Activated CD4-positive, alpha-beta T cell treated with anti-CD3 and anti-CD28 coated beads, Interleukin-2, amount 10 ng/mL, durations not matched to agents 7 days and 5 days (primary cell): ENCODE data around the gene SAMD4A. TPM values are rescaled to one million over a fixed set of nuclear protein-coding genes. Genes with fewer than 3 reads are reported as not detected.

Source experiments
- CTCF ChIA-PET: fragments of 350-600 bp; sonication (Branson Sonifier 250); formaldehyde crosslinking; loops from one replicate; lab custom pipeline; 2021; ENCODE audit warnings: antibody characterized with exemption; lab: Charles Lee
- POLR2A ChIA-PET: fragments of 350-600 bp; sonication (Branson Sonifier 250); formaldehyde crosslinking; loops from one replicate; lab custom pipeline; 2021; ENCODE audit warnings: antibody characterized with exemption; lab: Charles Lee
- DNase-seq: peaks from one replicate; pipeline ENCODE4 v3.0.0-alpha.2; 2020
- H3K27ac Mint-ChIP-seq: one replicate; pipeline ENCODE4 v1.8.0; 2021; ENCODE audit warnings: mild to moderate bottlenecking, moderate library complexity, mixed read lengths
- H3K27me3 Mint-ChIP-seq: one replicate; pipeline ENCODE4 v1.8.0; 2021; ENCODE audit warnings: mixed read lengths
- H3K36me3 Mint-ChIP-seq: one replicate; pipeline ENCODE4 v1.8.0; 2021; ENCODE audit warnings: low read depth, mixed read lengths
- H3K4me1 Mint-ChIP-seq: one replicate; pipeline ENCODE4 v1.8.0; 2021; ENCODE audit warnings: mixed read lengths
- H3K4me3 Mint-ChIP-seq: one replicate; pipeline ENCODE4 v1.8.0; 2021; ENCODE audit warnings: mild to moderate bottlenecking, moderate library complexity, mixed read lengths
- H3K9me3 Mint-ChIP-seq: one replicate; pipeline ENCODE4 v1.8.0; 2021; ENCODE audit warnings: mixed read lengths
- total RNA-seq, 2 experiments: library from RNA; stranded (reverse); gene quantifications; one replicate each; pipeline ENCODE4 v1.2.3, GENCODE V29; 2021

The SAMD4A gene
- total RNA-seq, 2 experiments from 2014 or later, result 0.54 to 0.62 TPM

DNA sequence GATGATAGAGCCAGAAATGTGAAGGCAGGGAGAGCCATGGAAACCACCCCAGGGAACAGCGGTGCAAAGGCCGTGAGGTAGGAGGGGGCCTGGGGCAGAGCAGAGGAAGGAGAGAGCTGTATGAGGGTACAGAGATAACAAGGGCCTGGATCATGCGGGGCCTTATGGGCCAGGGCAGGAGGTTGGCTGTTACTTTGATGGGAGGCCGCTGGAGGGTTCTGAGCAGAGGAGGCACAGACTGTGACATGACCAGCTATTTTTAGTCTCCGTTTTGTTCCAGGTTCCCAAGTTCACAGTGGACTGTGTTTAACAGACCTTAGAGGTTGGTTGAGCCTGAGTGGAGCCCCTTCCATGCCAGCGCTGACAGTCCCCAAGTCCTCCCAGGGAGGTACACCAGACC is 217.1 kb downstream of the SAMD4A start:
- CTCF ChIA-PET, result interaction anchor here (1.0 to 4.7 kb wide), 2 partner anchors 10 kb away, joined by 3 to 26 read pairs; no protein-coding TSS in a partner anchor
- no peak for DNase-seq
- H3K4me3 Mint-ChIP-seq, result no peak overlapping the region
- H3K36me3 Mint-ChIP-seq, result no peaks in the 10 kb centered on the region
- peaks cover 20% of the 10 kb centered on the region for H3K4me1 Mint-ChIP-seq
- peak overlapping the region; percentile 68 for H3K27ac Mint-ChIP-seq
- POLR2A ChIA-PET, result no interaction called here
- H3K9me3 Mint-ChIP-seq, result no peaks in the 10 kb centered on the region
- H3K27me3 Mint-ChIP-seq, result peaks cover 3% of the 10 kb centered on the region

DNA sequence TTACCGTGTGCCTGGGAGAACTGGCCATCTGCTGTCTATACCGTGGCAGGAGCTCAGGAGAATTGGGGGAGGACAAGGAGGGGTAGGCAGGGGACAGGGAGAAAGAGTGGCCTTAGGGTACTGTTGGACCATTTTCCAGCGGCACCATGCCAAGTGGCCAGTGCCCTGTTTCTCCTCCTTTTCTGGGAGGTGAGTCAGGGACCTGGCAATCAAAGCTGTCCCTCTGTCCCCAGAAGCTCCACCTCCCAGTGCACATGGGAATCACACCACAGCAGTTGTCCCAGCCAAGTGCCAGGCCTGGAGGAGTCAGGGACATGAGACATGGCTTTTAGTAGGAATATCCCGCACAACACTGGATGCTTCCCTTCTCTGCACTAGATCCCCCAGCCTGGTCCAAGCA is 217.7 kb downstream of the SAMD4A start:
- ChIA-PET POLR2A (no interaction called here), CTCF (interaction anchor here (1.0 to 4.7 kb wide), 4 partner anchors 9 to 220 kb away, joined by 3 to 26 read pairs (median 4); no protein-coding TSS in a partner anchor)
- Mint-ChIP-seq H3K36me3 (no peaks in the 10 kb centered on the region), H3K4me3 (no peak overlapping the region), H3K9me3 (no peaks in the 10 kb centered on the region), H3K4me1 (peaks cover 20% of the 10 kb centered on the region), H3K27me3 (peaks cover 3% of the 10 kb centered on the region), H3K27ac (no peak overlapping the region)
- no peak for DNase-seq

DNA sequence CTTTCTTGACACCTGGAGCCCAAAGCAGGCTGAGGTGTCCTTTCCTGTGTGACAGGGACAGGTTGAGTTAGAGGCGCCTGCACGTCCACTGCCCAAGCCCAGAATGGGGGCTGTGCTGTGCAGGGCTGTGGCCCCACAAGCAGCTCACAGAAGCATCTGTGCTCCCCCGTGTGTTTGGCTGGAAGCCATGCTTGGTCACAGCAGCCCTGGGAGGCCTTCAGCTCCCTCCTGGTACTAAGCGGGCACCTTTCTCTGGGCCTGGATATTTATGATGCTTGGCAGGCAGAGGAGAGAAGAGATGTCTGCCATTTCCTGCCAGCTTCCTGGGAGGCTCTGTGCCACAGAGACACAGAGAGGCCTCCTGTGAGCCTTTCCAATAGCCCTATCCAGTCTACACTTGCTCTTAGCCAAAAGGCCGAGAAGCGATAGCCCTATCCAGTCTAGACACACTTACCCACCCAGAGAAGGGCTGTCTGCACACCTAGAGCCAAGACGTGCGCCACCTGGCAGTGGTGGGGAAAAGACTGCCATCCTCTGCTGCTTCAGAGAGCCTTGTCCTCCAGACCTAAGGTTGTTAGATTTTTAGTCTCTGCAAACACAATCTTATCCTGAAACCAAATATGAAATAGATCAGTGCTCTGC is 218.3 kb downstream of the SAMD4A start:
- Mint-ChIP-seq H3K4me1 (peaks cover 20% of the 10 kb centered on the region), H3K27me3 (peaks cover 3% of the 10 kb centered on the region), H3K36me3 (no peaks in the 10 kb centered on the region), H3K9me3 (no peaks in the 10 kb centered on the region), H3K4me3 (no peak overlapping the region), H3K27ac (peak overlapping the region; percentile 46)
- DNase-seq, result no peak
- ChIA-PET POLR2A (no interaction called here), CTCF (interaction anchor here (0.9 to 4.7 kb wide), 4 partner anchors 11 to 221 kb away, joined by 3 to 26 read pairs (median 4); no protein-coding TSS in a partner anchor)

DNA sequence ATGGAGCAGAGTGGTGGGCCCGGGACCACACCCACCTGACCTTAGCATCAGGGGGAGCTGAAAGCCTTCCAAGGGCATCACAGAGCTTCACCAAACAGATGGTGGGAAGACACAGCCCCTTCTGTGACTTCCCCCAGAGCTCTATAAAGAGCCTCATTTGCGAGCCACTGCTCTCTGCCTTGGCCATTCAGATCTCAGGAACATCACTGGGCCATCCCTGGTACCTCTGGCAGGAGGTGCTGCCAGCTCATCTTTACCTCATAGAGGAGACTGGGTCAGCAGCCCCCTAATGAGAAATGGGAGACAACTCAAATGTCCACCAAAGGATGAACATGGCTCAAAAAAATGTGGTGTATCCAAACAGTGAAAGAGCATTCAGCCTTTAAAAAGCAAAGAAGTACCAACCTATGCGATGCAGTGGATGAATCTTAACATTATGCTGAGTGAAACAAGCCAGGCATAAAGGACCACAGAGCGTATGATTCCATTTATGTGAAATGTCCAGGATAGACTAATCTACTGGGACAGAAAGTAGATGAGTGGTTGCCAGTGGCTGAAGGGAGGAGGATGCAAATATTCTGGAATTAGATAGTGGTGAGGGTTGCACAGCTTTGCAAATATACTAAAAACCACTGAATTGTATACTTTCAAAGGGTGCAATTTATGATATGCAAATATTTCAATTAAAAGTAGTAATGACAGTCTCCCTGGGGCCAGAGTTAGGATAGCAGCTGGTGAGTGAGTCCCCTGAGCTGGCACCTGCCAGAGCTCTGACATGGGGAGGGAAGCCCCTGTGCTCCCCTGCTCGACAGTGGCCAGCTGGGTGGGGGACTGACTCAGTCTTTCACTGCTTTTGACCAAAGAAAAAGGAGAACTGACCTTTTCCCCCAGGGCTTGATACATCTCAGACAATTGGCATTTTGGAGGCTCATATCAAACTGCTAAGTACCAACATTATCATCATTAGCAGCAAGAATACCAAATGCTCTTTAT is 219.1 kb downstream of the SAMD4A start:
- ChIA-PET CTCF (interaction anchor here (0.6 to 4.7 kb wide), 5 partner anchors 12 to 222 kb away, joined by 3 to 26 read pairs (median 3); no protein-coding TSS in a partner anchor), POLR2A (no interaction called here)
- no peak for DNase-seq
- Mint-ChIP-seq H3K27me3 (peaks cover 2% of the 10 kb centered on the region), H3K9me3 (no peaks in the 10 kb centered on the region), H3K4me3 (no peak overlapping the region), H3K27ac (no peak overlapping the region), H3K36me3 (no peaks in the 10 kb centered on the region), H3K4me1 (peaks cover 20% of the 10 kb centered on the region)

DNA sequence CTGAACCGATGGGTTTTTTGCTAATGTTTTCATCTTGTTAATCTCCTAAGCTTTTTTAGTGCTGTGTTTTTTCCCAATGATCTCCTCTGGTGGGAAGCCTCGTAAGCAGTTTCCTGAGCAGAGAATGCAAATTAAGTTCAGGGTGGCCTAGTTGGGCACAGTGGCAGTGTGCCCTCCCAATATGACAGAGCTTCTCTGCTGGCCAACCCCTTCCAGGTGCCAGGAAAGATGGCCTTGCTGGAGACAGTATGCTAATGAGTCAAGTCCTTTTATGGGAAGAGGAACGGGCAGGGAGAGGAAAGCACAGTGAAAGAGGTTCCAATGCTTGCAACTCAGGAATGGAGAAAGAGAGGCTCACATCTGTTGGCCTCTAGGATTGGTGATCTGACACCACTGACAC is 219.9 kb downstream of the SAMD4A start:
- no peak overlapping the region for H3K27ac Mint-ChIP-seq
- H3K27me3 Mint-ChIP-seq, result peaks cover 2% of the 10 kb centered on the region
- no peak overlapping the region for H3K4me3 Mint-ChIP-seq
- DNase-seq, result no peak
- H3K36me3 Mint-ChIP-seq, result no peaks in the 10 kb centered on the region
- peaks cover 20% of the 10 kb centered on the region for H3K4me1 Mint-ChIP-seq
- H3K9me3 Mint-ChIP-seq, result no peaks in the 10 kb centered on the region
- ChIA-PET CTCF (interaction anchor here (0.6 to 1.3 kb wide), 2 partner anchors 10 to 205 kb away, joined by 3 to 4 read pairs; no protein-coding TSS in a partner anchor), POLR2A (no interaction called here)

DNA sequence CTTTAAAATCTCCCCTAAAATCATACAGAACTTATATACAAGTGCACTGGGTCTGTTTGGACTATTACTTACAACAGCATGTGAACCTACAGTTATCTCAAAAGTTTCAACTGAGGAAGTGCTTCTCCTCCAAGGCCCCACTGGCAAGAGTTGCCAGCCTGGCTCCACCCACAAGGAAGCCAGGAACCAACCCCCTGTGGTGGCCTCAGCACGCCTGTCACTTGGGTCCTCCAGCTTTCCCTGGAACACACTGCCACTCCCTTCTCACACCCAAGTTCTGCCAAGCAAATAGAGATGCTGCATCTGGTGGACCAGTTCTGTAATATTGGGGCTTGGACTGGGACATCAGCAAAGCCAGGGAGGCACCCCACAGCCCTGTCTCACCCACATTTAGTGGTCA is 220.3 kb downstream of the SAMD4A start:
- no peak overlapping the region for H3K27ac Mint-ChIP-seq
- DNase-seq, result no peak
- H3K4me3 Mint-ChIP-seq, result no peak overlapping the region
- CTCF ChIA-PET, result interaction anchor here (1.3 kb wide), 1 partner anchor 11 kb away, joined by 4 read pairs; no protein-coding TSS in a partner anchor
- H3K4me1 Mint-ChIP-seq, result peaks cover 19% of the 10 kb centered on the region
- no peaks in the 10 kb centered on the region for H3K9me3 Mint-ChIP-seq
- POLR2A ChIA-PET, result no interaction called here
- H3K36me3 Mint-ChIP-seq, result no peaks in the 10 kb centered on the region
- peaks cover 2% of the 10 kb centered on the region for H3K27me3 Mint-ChIP-seq

DNA sequence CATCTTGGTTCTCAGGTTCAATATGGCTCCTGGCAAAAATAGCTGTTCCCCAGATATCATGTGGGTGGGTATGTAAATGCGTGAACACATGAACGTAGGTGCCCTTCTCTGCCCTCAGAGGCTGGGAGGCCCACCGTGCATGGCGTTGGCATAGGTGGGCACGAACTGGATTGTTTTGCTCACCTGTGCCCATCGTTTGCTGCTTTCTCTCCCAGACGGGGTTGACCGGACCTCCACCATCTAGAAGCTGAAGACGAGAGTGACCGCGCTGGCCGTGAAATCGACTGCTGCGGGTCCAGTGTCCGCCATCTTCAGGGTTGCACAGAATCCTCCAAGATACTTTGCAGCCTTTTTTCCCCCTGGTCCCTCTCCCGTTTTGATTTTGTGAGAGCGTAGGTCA is 221.8 kb downstream of the SAMD4A start:
- Mint-ChIP-seq H3K27ac (no peak overlapping the region), H3K36me3 (no peaks in the 10 kb centered on the region), H3K4me3 (no peak overlapping the region), H3K4me1 (peaks cover 8% of the 10 kb centered on the region), H3K27me3 (peaks cover 2% of the 10 kb centered on the region), H3K9me3 (no peaks in the 10 kb centered on the region)
- POLR2A ChIA-PET, result no interaction called here
- DNase-seq, result no peak
- CTCF ChIA-PET, result interaction anchor here (1.2 to 2.0 kb wide), 3 partner anchors 14 to 41 kb away, joined by 3 to 5 read pairs (median 4); no protein-coding TSS in a partner anchor

DNA sequence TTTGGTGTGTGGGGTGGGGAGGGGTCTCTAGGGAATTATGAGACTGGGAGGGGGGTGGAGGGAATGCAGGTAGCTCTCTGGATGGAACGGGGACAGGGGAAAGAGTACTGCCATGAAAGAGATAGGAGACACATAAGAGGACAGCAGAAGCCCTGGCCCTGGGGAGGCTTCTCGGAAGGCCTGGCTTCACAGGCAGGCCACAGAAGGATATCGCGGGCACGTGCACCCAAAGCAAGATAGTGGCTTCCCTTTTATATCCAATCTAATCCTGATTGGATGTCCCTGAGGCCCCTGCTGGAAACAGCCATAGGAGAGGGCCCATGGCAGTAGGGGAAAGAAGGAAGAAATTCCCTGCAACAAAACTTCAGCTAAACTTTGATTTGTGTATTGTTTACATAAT is 222.2 kb downstream of the SAMD4A start:
- Mint-ChIP-seq H3K36me3 (no peaks in the 10 kb centered on the region), H3K4me1 (peaks cover 8% of the 10 kb centered on the region), H3K4me3 (no peak overlapping the region), H3K9me3 (no peaks in the 10 kb centered on the region), H3K27ac (no peak overlapping the region), H3K27me3 (peaks cover 2% of the 10 kb centered on the region)
- DNase-seq, result no peak
- POLR2A ChIA-PET, result no interaction called here
- CTCF ChIA-PET, result interaction anchor here (1.2 to 2.0 kb wide), 4 partner anchors 15 to 41 kb away, joined by 3 to 5 read pairs (median 4); no protein-coding TSS in a partner anchor

DNA sequence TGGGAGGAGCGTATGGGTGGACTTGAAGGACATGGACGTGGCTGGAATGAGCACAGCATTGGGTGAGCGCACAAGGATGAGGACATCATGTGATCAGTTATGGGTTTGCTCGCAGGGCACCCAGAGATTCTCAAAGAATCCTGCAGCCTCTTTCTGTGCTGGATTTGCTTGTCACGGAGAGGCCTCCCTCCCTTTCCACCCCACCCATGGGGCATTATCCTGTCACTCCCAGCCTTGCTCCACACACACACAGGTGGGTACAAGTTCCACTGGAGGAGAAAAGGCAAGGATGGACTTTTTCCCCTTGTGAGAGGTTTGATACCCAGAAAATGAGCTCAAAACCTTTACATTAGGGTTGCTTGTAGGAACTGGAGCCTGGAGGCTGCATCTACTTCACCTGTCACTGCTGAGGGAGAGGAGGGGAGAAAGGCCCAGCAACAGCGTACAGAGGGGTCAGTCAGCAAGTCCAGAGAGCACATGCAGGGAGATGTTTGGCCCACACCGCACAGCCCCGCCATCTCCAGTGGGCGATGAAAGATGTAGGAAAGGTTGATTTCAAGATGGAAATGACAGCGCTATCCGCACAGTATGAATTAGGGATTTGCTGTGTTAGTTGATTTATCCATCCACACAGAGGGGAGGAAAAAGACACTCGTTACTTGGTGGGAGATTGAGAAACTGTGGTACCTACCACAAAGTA is 223.0 kb downstream of the SAMD4A start:
- Mint-ChIP-seq H3K27me3 (peaks cover 2% of the 10 kb centered on the region), H3K9me3 (no peaks in the 10 kb centered on the region), H3K36me3 (no peaks in the 10 kb centered on the region), H3K4me1 (peaks cover 8% of the 10 kb centered on the region), H3K4me3 (no peak overlapping the region), H3K27ac (no peak overlapping the region)
- ChIA-PET POLR2A (no interaction called here), CTCF (interaction anchor here (1.3 to 1.8 kb wide), 4 partner anchors 14 to 99 kb away, joined by 3 to 5 read pairs (median 4); no protein-coding TSS in a partner anchor)
- no peak for DNase-seq

DNA sequence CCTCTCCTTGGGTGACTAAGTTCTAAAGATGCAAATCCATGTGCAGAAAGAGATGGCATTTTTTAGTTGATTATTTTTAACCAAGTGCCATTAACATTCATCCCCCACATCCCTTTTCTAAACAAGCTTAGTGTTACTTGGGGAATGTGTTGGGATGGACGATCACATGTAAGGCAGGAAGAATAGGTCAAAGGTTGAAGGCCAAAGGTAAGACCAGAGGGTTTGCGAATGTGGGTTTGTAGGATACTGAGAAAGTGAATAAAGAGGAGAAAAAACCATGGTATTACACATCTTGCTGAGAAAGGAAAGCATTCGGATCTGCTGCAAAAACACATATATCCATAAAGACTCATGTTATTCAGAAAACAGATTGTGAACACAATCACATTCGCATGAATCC is 224.1 kb downstream of the SAMD4A start:
- ChIA-PET CTCF (interaction anchor here (0.6 to 1.7 kb wide), 2 partner anchors 15 to 88 kb away, joined by 4 read pairs; no protein-coding TSS in a partner anchor), POLR2A (no interaction called here)
- no peak for DNase-seq
- Mint-ChIP-seq H3K27ac (no peak overlapping the region), H3K9me3 (no peaks in the 10 kb centered on the region), H3K4me3 (no peak overlapping the region), H3K36me3 (no peaks in the 10 kb centered on the region), H3K4me1 (peaks cover 8% of the 10 kb centered on the region), H3K27me3 (peaks cover 2% of the 10 kb centered on the region)

DNA sequence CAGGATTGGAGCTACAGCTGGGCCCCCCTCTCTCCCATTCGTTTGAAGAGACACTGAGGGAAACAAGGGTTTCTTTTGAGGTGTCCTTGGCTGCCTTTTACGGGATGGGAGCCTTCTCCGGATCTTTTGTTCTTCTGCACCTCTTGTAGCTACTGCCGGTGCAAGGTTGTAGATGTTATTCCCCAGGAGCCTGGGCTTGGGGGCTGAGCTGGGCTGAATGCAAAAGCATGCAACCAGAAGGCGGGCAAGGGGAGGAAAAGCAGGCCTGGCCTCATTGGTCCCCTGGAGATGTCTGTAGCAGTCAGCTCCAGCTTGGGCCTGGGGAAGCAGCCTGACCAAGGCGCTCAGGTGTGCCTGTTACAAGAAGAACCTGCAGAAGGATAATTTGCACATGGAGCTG is 225.4 kb downstream of the SAMD4A start:
- Mint-ChIP-seq H3K4me1 (peaks cover 3% of the 10 kb centered on the region), H3K36me3 (no peaks in the 10 kb centered on the region)

DNA sequence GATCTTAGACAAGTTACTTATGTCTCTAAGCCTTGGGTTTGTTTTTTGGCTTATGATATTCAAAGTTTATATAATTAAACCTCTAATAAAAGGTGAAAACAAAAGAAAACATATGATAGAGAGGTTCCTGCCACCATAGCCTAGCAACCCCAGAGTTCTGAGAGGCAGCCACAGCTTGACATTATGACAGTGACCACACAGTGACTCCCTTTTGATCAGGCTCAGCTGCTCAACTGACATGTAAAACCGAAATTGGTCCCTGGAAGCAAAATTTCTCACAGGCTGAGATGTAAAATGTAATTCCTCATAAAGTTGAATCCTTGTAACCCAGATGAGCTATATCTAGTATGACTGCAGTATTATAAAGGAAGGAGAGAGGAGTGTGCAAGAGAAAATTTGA is 227.2 kb downstream of the SAMD4A start:
- Mint-ChIP-seq H3K4me3 (no peak overlapping the region), H3K36me3 (no peaks in the 10 kb centered on the region), H3K27me3 (peaks cover 2% of the 10 kb centered on the region), H3K4me1 (no peaks in the 10 kb centered on the region), H3K9me3 (no peaks in the 10 kb centered on the region), H3K27ac (no peak overlapping the region)
- ChIA-PET POLR2A (interaction anchor here (0.6 kb wide), 1 partner anchor 64 kb away, joined by 3 read pairs; no protein-coding TSS in a partner anchor), CTCF (interaction anchor here (0.6 to 2.9 kb wide), 5 partner anchors 10 to 21 kb away, joined by 3 to 16 read pairs (median 4); no protein-coding TSS in a partner anchor)
- DNase-seq, result no peak

More for the DNA sequence above, 225.4 kb downstream of the SAMD4A start:
- ChIA-PET CTCF (interaction anchor here (0.6 to 2.9 kb wide), 5 partner anchors 13 to 303 kb away, joined by 3 to 16 read pairs (median 5); no protein-coding TSS in a partner anchor), POLR2A (no interaction called here)
- no peak for DNase-seq
- H3K9me3 Mint-ChIP-seq, result no peaks in the 10 kb centered on the region
- H3K27ac Mint-ChIP-seq, result no peak overlapping the region
- no peak overlapping the region for H3K4me3 Mint-ChIP-seq
- H3K27me3 Mint-ChIP-seq, result peaks cover 2% of the 10 kb centered on the region
